ENCODE results near the gene RBPJL. TPM values are rescaled to one million over a fixed set of nuclear protein-coding genes. Genes with fewer than 3 reads are reported as not detected.

The RBPJL gene
- total and polyA plus RNA-seq, 2 of the 13 experiments (the other 11 are each of a cell fraction or from before 2014, with no cell fraction given), result not detected

GRCh38 chr20:45344168-45344860 is 37.7 kb downstream of the RBPJL start (continued):
- TF ChIP-seq NR1H2 (CRISPR knock-in tag; IDR thresholded peaks at IDR 0.05; ENCODE audit: borderline replicate concordance, low read depth) (no peak), HIC2 (CRISPR knock-in tag; IDR thresholded peaks at IDR 0.05; ENCODE audit: low read depth) (peak; percentile 8; the same call in 1 of the 2 replicates), ZBTB20 (CRISPR knock-in tag; IDR thresholded peaks at IDR 0.05; ENCODE audit: borderline replicate concordance, low read depth) (peak; percentile 80; the same call in 1 of the 2 replicates), ZNF264 (CRISPR knock-in tag; IDR thresholded peaks at IDR 0.05) (peak; percentile 76; the same call in 1 of the 2 replicates), HNF4A (CRISPR knock-in tag; IDR thresholded peaks at IDR 0.05) (peak; percentile 66), ZNF704 (CRISPR knock-in tag; IDR thresholded peaks at IDR 0.05; ENCODE audit: borderline replicate concordance) (no peak), PHF20 (CRISPR knock-in tag; IDR thresholded peaks at IDR 0.05) (peak; percentile 44; the same call in 1 of the 2 replicates), ZNF317 (CRISPR knock-in tag; IDR thresholded peaks at IDR 0.05) (no peak; the same call in 1 of the 2 replicates), ZNF782 (CRISPR knock-in tag; IDR thresholded peaks at IDR 0.05; ENCODE audit: borderline replicate concordance) (no peak), IRF2 (CRISPR knock-in tag; IDR thresholded peaks at IDR 0.05) (no peak), KLF9 (CRISPR knock-in tag; IDR thresholded peaks at IDR 0.05; ENCODE audit: low read depth) (peak; percentile 24; the same call in 1 of the 2 replicates), HNF1B (CRISPR knock-in tag; IDR thresholded peaks at IDR 0.05) (peak; percentile 70), MAX (IDR thresholded peaks at IDR 0.05) (0 out of 2 replicates have a peak, but pooled peaks have one; percentile 28), MEF2D (CRISPR knock-in tag; IDR thresholded peaks at IDR 0.05) (peak; percentile 29; the same call in 1 of the 2 replicates), HMGXB4 (CRISPR knock-in tag; IDR thresholded peaks at IDR 0.05; ENCODE audit: borderline replicate concordance in 1 of 2, low read depth in 1 of 2) (peak in 1 of 2 experiments; percentile 66; a peak in 2 of 4 replicates), TOPORS (CRISPR knock-in tag; IDR thresholded peaks at IDR 0.05) (peak; percentile 71; the same call in 1 of the 2 replicates), ISL2 (CRISPR knock-in tag; IDR thresholded peaks at IDR 0.05) (peak; percentile 46), GPBP1L1 (CRISPR knock-in tag; IDR thresholded peaks at IDR 0.05) (no peak), JUN (CRISPR knock-in tag; IDR thresholded peaks at IDR 0.05) (peak; percentile 86; the same call in 1 of the 2 replicates)

Data from HepG2 (cell line).